B cell (primary cell): ENCODE results near the gene S100A12. TPM values are rescaled to one million over a fixed set of nuclear protein-coding genes. Genes with fewer than 3 reads are reported as not detected.
A peak's percentile ranks its signal among the peaks of the same experiment; 100 is the strongest.

ENCODE experiments used
- ATAC-seq: fragments of 200-7000 bp; cut with Tn5 transposase; one replicate; pipeline ENCODE4 v1.10.0; 2021; ENCODE audit warnings: low read depth, mild to moderate bottlenecking, moderate number of reproducible peaks, moderate library complexity
- CTCF ChIA-PET: fragments of 350-600 bp; sonication (Branson Sonifier 250); formaldehyde crosslinking; loops from one replicate; lab custom pipeline; 2021; ENCODE audit warnings: antibody characterized with exemption, inconsistent platforms; lab: Charles Lee
- POLR2A ChIA-PET: fragments of 350-600 bp; sonication (Branson Sonifier 250); formaldehyde crosslinking; loops from one replicate; lab custom pipeline; 2021; ENCODE audit warnings: antibody characterized with exemption; lab: Charles Lee
- DNase-seq: peaks from one replicate; pipeline ENCODE4 v3.0.0; 2013
- H2AFZ ChIP-seq: 2 replicates; pipeline ENCODE4 v1.6.1; 2012; ENCODE audit warnings: mild to moderate bottlenecking, low read depth, low read length; ENCODE audit not compliant: insufficient read depth, poor library complexity, severe bottlenecking
- H3K27ac ChIP-seq, 2 donors: 1 replicate in 1 of 2; 2 replicates in 1 of 2; pipeline ENCODE4 v1.5.1; 2012 to 2013; ENCODE audit warnings: low read length in 2 of 2, mild to moderate bottlenecking in 2 of 2, moderate library complexity in 1 of 2
- H3K27me3 ChIP-seq, 4 experiments: fragments of 200-600 bp in 1 of 4; sonication (generic) in 1 of 4; replicated peaks in 1 of 4; 1 replicate in 2 of 4; 2 replicates in 2 of 4; pipeline versions ENCODE4 v1.6.1 to v1.7.0; 2013 to 2016; ENCODE audit warnings: low read length in 3 of 4, mild to moderate bottlenecking in 2 of 4, mixed read lengths in 1 of 4, moderate library complexity in 1 of 4; ENCODE audit not compliant: insufficient read depth in 4 of 4, control insufficient read depth in 3 of 4; ENCODE audit errors: control extremely low read depth in 1 of 4
- H3K36me3 ChIP-seq, 2 experiments: replicated peaks in 1 of 2; 1 replicate in 1 of 2; 2 replicates in 1 of 2; pipeline versions ENCODE4 v1.6.1 to v1.7.1; 2013; ENCODE audit warnings: low read length in 1 of 2; ENCODE audit not compliant: insufficient read depth in 2 of 2, control insufficient read depth in 1 of 2; ENCODE audit errors: control extremely low read depth in 1 of 2, extremely low read depth in 1 of 2
- H3K4me1 ChIP-seq, 2 donors: fragments of 200-600 bp in 1 of 2; sonication (generic) in 1 of 2; 1 replicate in 1 of 2; 2 replicates in 1 of 2; pipeline versions ENCODE4 v1.5.1 to v1.6.1; 2013 to 2017; ENCODE audit warnings: low read length in 2 of 2; ENCODE audit not compliant: control insufficient read depth in 2 of 2, insufficient read depth in 2 of 2
- H3K4me2 ChIP-seq: replicated peaks from 2 replicates; pipeline ENCODE3; 2012; ENCODE audit warnings: mild to moderate bottlenecking, low read depth, low read length; ENCODE audit not compliant: poor library complexity, severe bottlenecking
- H3K4me3 ChIP-seq, 5 experiments: fragments of 200-600 bp in 1 of 5; sonication (generic) in 1 of 5; 1 replicate in 3 of 5; 2 replicates in 2 of 5; pipeline versions ENCODE4 v1.5.1 to v1.7.0; 2011 to 2016; ENCODE audit warnings: low read length in 4 of 5, mild to moderate bottlenecking in 4 of 5, low read depth in 2 of 5, control low read depth in 1 of 5, moderate library complexity in 1 of 5; ENCODE audit not compliant: insufficient read depth in 1 of 5; ENCODE audit errors: control extremely low read depth in 1 of 5, extremely low read depth in 1 of 5
- H3K79me2 ChIP-seq: fragments of 200-600 bp; sonication (generic); one replicate; pipeline ENCODE4 v1.6.0; 2016; ENCODE audit warnings: low read length; ENCODE audit not compliant: control insufficient read depth, insufficient read depth
- H3K9ac ChIP-seq: fragments of 200-600 bp; sonication (generic); 2 replicates; pipeline ENCODE4 v1.6.1; 2017; ENCODE audit warnings: mild to moderate bottlenecking, low read length, moderate library complexity
- H3K9me3 ChIP-seq, 3 donors: one replicate each; pipeline versions ENCODE4 v1.6.1 to v1.7.1; 2013; ENCODE audit warnings: low read length in 2 of 3; ENCODE audit not compliant: control insufficient read depth in 2 of 3, insufficient read depth in 1 of 3; ENCODE audit errors: control extremely low read depth in 1 of 3
- H4K20me1 ChIP-seq: 2 replicates; pipeline ENCODE4 v1.6.0; 2012; ENCODE audit warnings: mild to moderate bottlenecking, low read length; ENCODE audit not compliant: insufficient read depth, control insufficient read depth, poor library complexity, severe bottlenecking
- H3K27ac Mint-ChIP-seq: one replicate; pipeline ENCODE4 v1.8.0; 2021; ENCODE audit warnings: mixed read lengths
- H3K27me3 Mint-ChIP-seq: one replicate; pipeline ENCODE4 v1.8.0; 2021; ENCODE audit warnings: mixed read lengths
- H3K4me1 Mint-ChIP-seq: one replicate; pipeline ENCODE4 v1.8.0; 2021; ENCODE audit warnings: mixed read lengths
- H3K4me3 Mint-ChIP-seq: one replicate; pipeline ENCODE4 v1.8.0; 2021; ENCODE audit warnings: mixed read lengths
- H3K9me3 Mint-ChIP-seq: one replicate; pipeline ENCODE4 v1.8.0; 2022; ENCODE audit warnings: mixed read lengths; ENCODE audit not compliant: insufficient read depth
- EZH2 ChIP-seq: IDR thresholded peaks from 2 replicates; pipeline ENCODE4 v1.6.1; 2012; ENCODE audit warnings: borderline replicate concordance, low read depth, mild to moderate bottlenecking, moderate library complexity, low read length; ENCODE audit not compliant: insufficient read depth, poor library complexity, severe bottlenecking
- WGBS: methylation state at CpG from one replicate; pipeline ENCODE4 v1.1.5; 2013; ENCODE audit warnings: missing lambda C conversion rate; ENCODE audit not compliant: insufficient coverage; 5-methylcytosine and 5-hydroxymethylcytosine counted together
- intact Hi-C: fragments of 100-400 bp; cut with micrococcal nuclease; formaldehyde crosslinking; loops from one replicate; pipeline ENCODE4 v1.10.0; 2022
- polyA plus RNA-seq: library from polyadenylated mRNA; depleted of rRNA; stranded (reverse); fragments of >200 nt; gene quantifications from 2 replicates; pipeline ENCODE4 v1.2.3, GENCODE V29; 2012
- total RNA-seq, 2 donors: library from RNA; stranded (reverse); fragments of 120-200 nt in 1 of 2; gene quantifications; 1 replicate in 1 of 2; 2 replicates in 1 of 2; pipeline versions ENCODE4 v1.2.3 to v1.2.4, GENCODE V29; 2013 to 2022
- TF ChIP-seq, protein P1 (sequence below): fragments of 200-600 bp; IDR thresholded peaks from one replicate; pipeline ENCODE4 v1.8.0; 2022; ENCODE audit warnings: antibody characterized with exemption, mild to moderate bottlenecking

S100A12 gene
- total and polyA plus RNA-seq, 2 donors (not counting 1 experiment from before 2014, with no cell fraction given), result 3.4 TPM; not detected in 1

DNA sequence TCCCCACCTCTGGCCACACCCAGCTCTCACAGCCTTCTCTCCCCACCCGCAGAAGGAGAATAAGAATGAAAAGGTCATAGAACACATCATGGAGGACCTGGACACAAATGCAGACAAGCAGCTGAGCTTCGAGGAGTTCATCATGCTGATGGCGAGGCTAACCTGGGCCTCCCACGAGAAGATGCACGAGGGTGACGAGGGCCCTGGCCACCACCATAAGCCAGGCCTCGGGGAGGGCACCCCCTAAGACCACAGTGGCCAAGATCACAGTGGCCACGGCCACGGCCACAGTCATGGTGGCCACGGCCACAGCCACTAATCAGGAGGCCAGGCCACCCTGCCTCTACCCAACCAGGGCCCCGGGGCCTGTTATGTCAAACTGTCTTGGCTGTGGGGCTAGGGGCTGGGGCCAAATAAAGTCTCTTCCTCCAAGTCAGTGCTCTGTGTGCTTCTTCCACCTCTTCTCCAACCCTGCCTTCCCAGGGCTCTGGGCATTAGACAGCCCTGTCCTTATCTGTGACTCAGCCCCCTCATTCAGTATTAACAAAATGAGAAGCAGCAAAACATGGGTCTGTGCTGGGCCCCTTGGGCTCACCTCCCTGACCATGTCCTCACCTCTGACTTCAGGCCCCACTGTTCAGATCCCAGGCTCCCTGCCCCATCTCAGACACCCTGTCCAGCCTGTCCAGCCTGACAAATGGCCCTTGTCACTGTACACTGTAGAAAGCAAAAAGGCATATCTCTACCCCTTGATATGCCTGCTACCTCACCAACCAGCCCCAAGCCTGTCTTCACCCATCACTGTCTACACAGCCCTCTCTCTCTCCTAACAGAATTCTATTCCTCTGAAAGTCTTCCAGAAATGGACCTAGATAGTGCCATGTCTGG is 14.6 kb downstream of the S100A12 start:
- ATAC-seq (no peak), DNase-seq (no peak)
- Histone ChIP-seq H3K27me3 (peaks cover 0 to 18% (median 0%) of the 10 kb centered on the region in 4 experiments), H3K36me3 (no peaks in the 10 kb centered on the region), H3K27ac (no peak overlapping the region), H3K4me2 (no peak overlapping the region), H3K4me1 (peaks cover 10 to 12% of the 10 kb centered on the region in 2 donors), H4K20me1 (no peaks in the 10 kb centered on the region), H2AFZ (no peak overlapping the region), H3K4me3 (no peak overlapping the region), H3K9ac (no peak overlapping the region), H3K9me3 (no peaks in the 10 kb centered on the region), H3K79me2 (no peaks in the 10 kb centered on the region)
- peaks cover 20% of the 10 kb centered on the region for H3K4me1 Mint-ChIP-seq
- H3K9me3 Mint-ChIP-seq, result no peaks in the 10 kb centered on the region
- no peak overlapping the region for H3K27ac Mint-ChIP-seq
- H3K4me3 Mint-ChIP-seq, result no peak overlapping the region
- TF ChIP-seq, protein P1, sequence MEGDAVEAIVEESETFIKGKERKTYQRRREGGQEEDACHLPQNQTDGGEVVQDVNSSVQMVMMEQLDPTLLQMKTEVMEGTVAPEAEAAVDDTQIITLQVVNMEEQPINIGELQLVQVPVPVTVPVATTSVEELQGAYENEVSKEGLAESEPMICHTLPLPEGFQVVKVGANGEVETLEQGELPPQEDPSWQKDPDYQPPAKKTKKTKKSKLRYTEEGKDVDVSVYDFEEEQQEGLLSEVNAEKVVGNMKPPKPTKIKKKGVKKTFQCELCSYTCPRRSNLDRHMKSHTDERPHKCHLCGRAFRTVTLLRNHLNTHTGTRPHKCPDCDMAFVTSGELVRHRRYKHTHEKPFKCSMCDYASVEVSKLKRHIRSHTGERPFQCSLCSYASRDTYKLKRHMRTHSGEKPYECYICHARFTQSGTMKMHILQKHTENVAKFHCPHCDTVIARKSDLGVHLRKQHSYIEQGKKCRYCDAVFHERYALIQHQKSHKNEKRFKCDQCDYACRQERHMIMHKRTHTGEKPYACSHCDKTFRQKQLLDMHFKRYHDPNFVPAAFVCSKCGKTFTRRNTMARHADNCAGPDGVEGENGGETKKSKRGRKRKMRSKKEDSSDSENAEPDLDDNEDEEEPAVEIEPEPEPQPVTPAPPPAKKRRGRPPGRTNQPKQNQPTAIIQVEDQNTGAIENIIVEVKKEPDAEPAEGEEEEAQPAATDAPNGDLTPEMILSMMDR, result no peak
- TF ChIP-seq EZH2, result no peak
- H3K27me3 Mint-ChIP-seq, result peaks cover 59% of the 10 kb centered on the region
- ChIA-PET CTCF (interaction anchor here (1.3 kb wide), 1 partner anchor 8 kb away, joined by 7 read pairs; no protein-coding TSS in a partner anchor), POLR2A (interaction anchor here (0.6 kb wide), 1 partner anchor 28 kb away, joined by 3 read pairs; no protein-coding TSS in a partner anchor)
- WGBS, result 79% methylated on average over 10 of the region's 11 CpGs
- intact Hi-C loops, result no loop called here

DNA sequence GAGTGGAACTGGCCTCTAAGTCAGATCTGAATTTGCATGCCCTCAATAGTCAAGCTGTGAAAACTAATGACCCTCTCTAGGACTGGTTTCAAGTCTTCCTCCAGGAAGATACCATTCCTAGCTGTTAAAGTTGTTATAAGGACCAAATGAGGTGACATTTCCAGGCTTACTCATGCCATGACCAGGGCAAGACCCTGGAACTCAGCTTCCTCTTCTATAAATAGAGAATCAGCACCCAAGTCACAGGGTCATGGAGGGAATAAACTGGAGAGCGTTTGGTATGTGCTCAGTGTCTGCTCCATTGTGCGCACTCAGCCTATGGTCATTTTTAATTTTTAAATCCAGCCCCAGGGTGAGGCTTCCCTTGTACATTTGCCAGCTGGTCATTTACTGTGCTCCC is 15.2 kb downstream of the S100A12 start:
- CTCF ChIA-PET, result no interaction called here
- Histone ChIP-seq H2AFZ (no peak overlapping the region), H3K27ac (no peak overlapping the region), H3K4me1 (peaks cover 10 to 12% of the 10 kb centered on the region in 2 donors), H4K20me1 (no peaks in the 10 kb centered on the region), H3K4me2 (no peak overlapping the region), H3K79me2 (no peaks in the 10 kb centered on the region), H3K4me3 (peak overlapping the region in 1 of 5 experiments; percentile 17), H3K27me3 (peaks cover 0 to 18% (median 0%) of the 10 kb centered on the region in 4 experiments), H3K9me3 (no peaks in the 10 kb centered on the region), H3K36me3 (no peaks in the 10 kb centered on the region), H3K9ac (no peak overlapping the region)
- peaks cover 52% of the 10 kb centered on the region for H3K27me3 Mint-ChIP-seq
- TF ChIP-seq EZH2, result no peak
- TF ChIP-seq, protein P1, result no peak
- no CpG with 5 or more reads among the region's 2 CpGs for WGBS
- DNase-seq (no peak), ATAC-seq (no peak)
- H3K9me3 Mint-ChIP-seq, result no peaks in the 10 kb centered on the region
- no peak overlapping the region for H3K4me3 Mint-ChIP-seq
- intact Hi-C loops, result no loop called here
- peaks cover 20% of the 10 kb centered on the region for H3K4me1 Mint-ChIP-seq
- H3K27ac Mint-ChIP-seq, result no peak overlapping the region
- POLR2A ChIA-PET, result interaction anchor here (0.6 kb wide), 1 partner anchor 28 kb away, joined by 3 read pairs; no protein-coding TSS in a partner anchor
